ENCODE data around the gene ZNF366.

DNA sequence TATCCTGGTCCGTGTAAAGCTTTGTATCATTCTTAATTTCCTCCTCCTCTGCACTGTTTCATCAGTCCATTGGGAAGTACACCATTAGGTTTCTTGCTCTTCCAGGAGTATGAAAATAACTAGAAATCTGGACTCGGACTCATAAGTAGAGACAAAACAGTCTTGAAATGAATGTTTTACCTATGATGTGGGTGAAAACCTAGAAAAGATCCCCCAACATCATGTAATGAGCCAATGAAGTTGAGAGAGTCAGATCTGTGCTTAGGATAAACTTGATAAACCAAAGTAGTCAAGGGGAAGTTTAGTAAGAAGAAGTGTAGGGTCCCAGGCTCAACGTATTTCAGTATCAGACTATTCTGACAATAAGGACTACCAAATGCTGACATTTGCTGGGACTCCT lies 25.2 kb downstream of the ZNF366 start:
- TF ChIP-seq, protein P1, sequence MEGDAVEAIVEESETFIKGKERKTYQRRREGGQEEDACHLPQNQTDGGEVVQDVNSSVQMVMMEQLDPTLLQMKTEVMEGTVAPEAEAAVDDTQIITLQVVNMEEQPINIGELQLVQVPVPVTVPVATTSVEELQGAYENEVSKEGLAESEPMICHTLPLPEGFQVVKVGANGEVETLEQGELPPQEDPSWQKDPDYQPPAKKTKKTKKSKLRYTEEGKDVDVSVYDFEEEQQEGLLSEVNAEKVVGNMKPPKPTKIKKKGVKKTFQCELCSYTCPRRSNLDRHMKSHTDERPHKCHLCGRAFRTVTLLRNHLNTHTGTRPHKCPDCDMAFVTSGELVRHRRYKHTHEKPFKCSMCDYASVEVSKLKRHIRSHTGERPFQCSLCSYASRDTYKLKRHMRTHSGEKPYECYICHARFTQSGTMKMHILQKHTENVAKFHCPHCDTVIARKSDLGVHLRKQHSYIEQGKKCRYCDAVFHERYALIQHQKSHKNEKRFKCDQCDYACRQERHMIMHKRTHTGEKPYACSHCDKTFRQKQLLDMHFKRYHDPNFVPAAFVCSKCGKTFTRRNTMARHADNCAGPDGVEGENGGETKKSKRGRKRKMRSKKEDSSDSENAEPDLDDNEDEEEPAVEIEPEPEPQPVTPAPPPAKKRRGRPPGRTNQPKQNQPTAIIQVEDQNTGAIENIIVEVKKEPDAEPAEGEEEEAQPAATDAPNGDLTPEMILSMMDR (CRISPR knock-in tag; IDR thresholded peaks at IDR 0.05): no peak
- no peak for TF ChIP-seq NFE2L1 (CRISPR knock-in tag; IDR thresholded peaks at IDR 0.05; ENCODE audit: borderline replicate concordance)
- no peak for TF ChIP-seq EZH2 (conservative IDR thresholded peaks at IDR 0.05; ENCODE audit: low read depth, low read length)
- TF ChIP-seq, protein P2, sequence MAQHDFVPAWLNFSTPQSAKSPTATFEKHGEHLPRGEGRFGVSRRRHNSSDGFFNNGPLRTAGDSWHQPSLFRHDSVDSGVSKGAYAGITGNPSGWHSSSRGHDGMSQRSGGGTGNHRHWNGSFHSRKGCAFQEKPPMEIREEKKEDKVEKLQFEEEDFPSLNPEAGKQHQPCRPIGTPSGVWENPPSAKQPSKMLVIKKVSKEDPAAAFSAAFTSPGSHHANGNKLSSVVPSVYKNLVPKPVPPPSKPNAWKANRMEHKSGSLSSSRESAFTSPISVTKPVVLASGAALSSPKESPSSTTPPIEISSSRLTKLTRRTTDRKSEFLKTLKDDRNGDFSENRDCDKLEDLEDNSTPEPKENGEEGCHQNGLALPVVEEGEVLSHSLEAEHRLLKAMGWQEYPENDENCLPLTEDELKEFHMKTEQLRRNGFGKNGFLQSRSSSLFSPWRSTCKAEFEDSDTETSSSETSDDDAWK (CRISPR knock-in tag; IDR thresholded peaks at IDR 0.05): no peak
- TF ChIP-seq ZNF224 (CRISPR knock-in tag; IDR thresholded peaks at IDR 0.05): no peak
- TF ChIP-seq, protein P3, sequence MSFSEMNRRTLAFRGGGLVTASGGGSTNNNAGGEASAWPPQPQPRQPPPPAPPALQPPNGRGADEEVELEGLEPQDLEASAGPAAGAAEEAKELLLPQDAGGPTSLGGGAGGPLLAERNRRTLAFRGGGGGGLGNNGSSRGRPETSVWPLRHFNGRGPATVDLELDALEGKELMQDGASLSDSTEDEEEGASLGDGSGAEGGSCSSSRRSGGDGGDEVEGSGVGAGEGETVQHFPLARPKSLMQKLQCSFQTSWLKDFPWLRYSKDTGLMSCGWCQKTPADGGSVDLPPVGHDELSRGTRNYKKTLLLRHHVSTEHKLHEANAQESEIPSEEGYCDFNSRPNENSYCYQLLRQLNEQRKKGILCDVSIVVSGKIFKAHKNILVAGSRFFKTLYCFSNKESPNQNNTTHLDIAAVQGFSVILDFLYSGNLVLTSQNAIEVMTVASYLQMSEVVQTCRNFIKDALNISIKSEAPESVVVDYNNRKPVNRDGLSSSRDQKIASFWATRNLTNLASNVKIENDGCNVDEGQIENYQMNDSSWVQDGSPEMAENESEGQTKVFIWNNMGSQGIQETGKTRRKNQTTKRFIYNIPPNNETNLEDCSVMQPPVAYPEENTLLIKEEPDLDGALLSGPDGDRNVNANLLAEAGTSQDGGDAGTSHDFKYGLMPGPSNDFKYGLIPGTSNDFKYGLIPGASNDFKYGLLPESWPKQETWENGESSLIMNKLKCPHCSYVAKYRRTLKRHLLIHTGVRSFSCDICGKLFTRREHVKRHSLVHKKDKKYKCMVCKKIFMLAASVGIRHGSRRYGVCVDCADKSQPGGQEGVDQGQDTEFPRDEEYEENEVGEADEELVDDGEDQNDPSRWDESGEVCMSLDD (CRISPR knock-in tag; IDR thresholded peaks at IDR 0.05; ENCODE audit: borderline replicate concordance): no peak
- no peak for TF ChIP-seq SMC3 (IDR thresholded peaks at IDR 0.05; ENCODE audit: low read length)
- TF ChIP-seq GFI1 (CRISPR knock-in tag; IDR thresholded peaks at IDR 0.05; ENCODE audit: borderline replicate concordance): no peak
- TF ChIP-seq, protein P4, sequence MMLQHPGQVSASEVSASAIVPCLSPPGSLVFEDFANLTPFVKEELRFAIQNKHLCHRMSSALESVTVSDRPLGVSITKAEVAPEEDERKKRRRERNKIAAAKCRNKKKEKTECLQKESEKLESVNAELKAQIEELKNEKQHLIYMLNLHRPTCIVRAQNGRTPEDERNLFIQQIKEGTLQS (CRISPR knock-in tag; IDR thresholded peaks at IDR 0.05): no peak
- no peak for TF ChIP-seq NFIC (IDR thresholded peaks at IDR 0.05; ENCODE audit: low read length)
- TF ChIP-seq CEBPG (CRISPR knock-in tag; IDR thresholded peaks at IDR 0.05): no peak
- no peak for TF ChIP-seq ZNF652 (CRISPR knock-in tag; IDR thresholded peaks at IDR 0.05; ENCODE audit: borderline replicate concordance, low read depth)
- TF ChIP-seq ZNF124 (CRISPR knock-in tag; IDR thresholded peaks at IDR 0.05): no peak

All from HepG2 (cell line).